Astrocyte of the cerebellum (primary cell): Measurements from ENCODE around the gene TSR3.

ENCODE experiments used
- DNase-seq: peaks from one replicate; pipeline ENCODE4 v3.0.0-alpha.2; 2011; ENCODE audit warnings: low read depth
- H3K4me3 ChIP-seq: 2 replicates; pipeline ENCODE4 v1.5.1; 2011; ENCODE audit warnings: mild to moderate bottlenecking, low read depth, low read length, moderate library complexity
- CTCF ChIP-seq: IDR thresholded peaks from 2 replicates; pipeline ENCODE4 v1.5.1; 2012; ENCODE audit warnings: low read length, low read depth, moderate library complexity, mild to moderate bottlenecking; ENCODE audit errors: missing control alignments
- in situ Hi-C: cut with HindIII; loops from 2 replicates; pipeline ENCODE4 v1.10.0; 2017; ENCODE audit warnings: low sequenced_read_pairs

The TSR3 gene

GRCh38 chr16:1326391-1326790 is 25.3 kb downstream of the TSR3 start:
- no peak for TF ChIP-seq CTCF
- in situ Hi-C loops, result no loop called here
- H3K4me3 ChIP-seq, result no peak overlapping the region
- no peak for DNase-seq

- in situ Hi-C loops, result no loop called here
- no peak overlapping the region for H3K4me3 ChIP-seq
- no peak for DNase-seq
- TF ChIP-seq CTCF, result no peak
Measured at GRCh38 chr16:1325673-1326371, 25.9 kb downstream of the TSR3 start.

DNA sequence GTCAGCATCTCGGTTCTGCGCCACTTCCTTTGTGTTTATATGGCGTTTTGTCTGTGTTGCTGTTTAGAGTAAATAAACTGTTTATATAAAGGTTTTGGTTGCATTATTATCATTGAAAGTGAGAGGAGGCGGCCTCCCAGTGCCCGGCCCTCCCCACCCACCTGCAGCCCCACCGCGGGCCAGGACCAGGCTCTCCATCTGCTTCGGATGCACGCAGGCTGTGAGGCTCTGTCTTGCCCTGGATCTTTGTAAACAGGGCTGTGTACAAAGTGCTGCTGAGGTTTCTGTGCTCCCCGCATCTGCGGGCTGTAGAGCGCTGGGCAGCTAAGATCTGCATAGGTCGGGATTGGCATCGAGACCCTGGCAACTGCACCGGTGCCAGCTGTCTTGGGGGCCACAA is 26.4 kb downstream of the TSR3 start:
- no peak overlapping the region for H3K4me3 ChIP-seq
- no peak for DNase-seq
- no peak for TF ChIP-seq CTCF
- in situ Hi-C loops, result no loop called here

DNA sequence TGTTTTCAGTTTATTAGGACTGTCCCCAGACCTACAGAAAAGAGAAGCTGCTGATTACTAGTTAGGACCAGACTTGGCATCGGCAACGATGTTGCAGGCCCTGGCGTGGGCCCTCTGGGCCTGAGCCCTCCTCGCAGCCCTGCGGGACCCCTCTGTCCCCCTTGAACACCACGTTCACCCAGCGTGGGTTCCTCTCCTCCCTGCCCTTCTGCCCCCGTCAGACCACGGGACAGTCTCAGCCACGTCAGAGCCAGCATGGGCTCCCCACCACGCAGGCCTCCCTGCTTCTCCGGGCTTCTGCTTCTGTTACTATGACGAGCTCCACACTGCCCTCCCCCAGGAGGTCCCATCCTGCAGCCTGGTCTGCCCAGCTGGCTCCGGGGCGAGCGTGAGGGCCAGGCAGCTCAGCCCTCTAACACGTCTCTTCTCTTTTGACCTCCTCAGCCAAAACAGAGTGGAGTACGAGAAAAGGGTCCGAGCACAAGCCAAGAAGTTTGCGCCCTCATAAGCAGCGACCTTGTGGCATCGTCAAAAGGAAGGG is 27.3 kb downstream of the TSR3 start:
- TF ChIP-seq CTCF, result no peak
- in situ Hi-C loops, result no loop called here
- no peak overlapping the region for H3K4me3 ChIP-seq
- no peak for DNase-seq

DNA sequence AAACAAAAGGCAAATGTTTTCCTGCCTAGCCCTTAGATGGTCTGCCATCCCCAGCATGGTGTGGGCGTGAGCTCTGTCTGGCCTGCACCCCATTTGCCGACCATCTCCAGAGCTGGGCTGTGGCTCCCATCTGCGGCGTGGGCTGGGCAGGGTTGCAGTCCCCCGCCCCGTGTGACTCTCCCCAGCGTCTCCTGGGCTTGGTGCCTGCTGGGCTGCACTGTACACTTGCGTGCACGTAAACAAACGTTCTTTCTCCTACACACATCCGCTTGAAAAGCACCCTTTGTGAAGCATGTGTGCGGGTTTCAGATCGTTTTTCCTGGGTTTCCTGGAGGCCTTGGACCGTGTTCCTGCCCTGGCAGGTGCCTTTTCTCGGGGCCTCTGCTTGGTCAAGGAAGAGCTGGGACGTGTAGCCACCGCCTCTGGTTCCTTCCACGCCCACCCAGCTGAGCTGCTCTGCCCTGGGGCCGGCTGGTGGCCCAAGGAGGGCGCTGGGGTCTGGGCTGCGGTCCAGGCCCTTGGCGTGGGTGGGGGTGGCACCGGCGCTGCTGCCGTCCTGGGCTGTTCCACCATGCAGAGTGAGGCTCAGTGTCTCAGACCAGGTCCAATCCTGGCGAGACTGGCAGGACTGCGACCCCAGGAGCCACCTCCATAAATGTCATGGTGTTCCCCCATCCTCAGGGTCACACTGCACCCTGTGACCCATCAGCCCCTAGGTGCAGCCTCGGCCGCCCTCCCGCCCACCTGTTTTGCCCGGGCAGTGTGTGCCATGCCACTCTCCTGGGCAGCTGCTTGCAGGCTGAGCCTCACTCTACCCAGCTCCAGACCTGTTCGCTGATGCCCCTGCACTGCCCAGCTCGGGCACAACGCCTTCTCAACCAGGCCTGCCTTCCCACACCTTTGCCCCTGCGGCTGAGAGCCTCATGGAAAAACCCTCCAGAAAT is 28.1 kb downstream of the TSR3 start:
- no peak for DNase-seq
- in situ Hi-C loops, result no loop called here
- no peak for TF ChIP-seq CTCF
- H3K4me3 ChIP-seq, result no peak overlapping the region

GRCh38 chr16:1322407-1322806 is 29.3 kb downstream of the TSR3 start:
- TF ChIP-seq CTCF, result no peak
- in situ Hi-C loops, result no loop called here
- no peak for DNase-seq
- H3K4me3 ChIP-seq, result no peak overlapping the region
